GM12873 (cell line): ENCODE results near the gene CENPVL2.
"Not testable (repeated sequence)": the region's sequence is repeated elsewhere in the genome, so short reads cannot be mapped to it uniquely, and the experiment has no call there.

Experiments used
- CTCF ChIP-seq: IDR thresholded peaks from 2 replicates; pipeline ENCODE4 v1.5.1; 2012; ENCODE audit warnings: low read depth, mild to moderate bottlenecking, moderate library complexity, low read length, control low read depth; ENCODE audit not compliant: insufficient read depth; ENCODE audit errors: missing control alignments

CENPVL2 gene

GRCh38 chrX:51682720-51683062 is at the start of gene CENPVL2:
TSS of gene CENPVL2 (minus strand) at chrX:51682831. CDS start at chrX:51682831, 0 bp downstream.
- not testable (repeated sequence) for TF ChIP-seq CTCF

GRCh38 chrX:51728202-51728601 is 45.6 kb upstream of the CENPVL2 start:
- no peak for TF ChIP-seq CTCF

GRCh38 chrX:51710277-51711164 is 27.9 kb upstream of the CENPVL2 start, which contains the start of gene CENPVL1:
TSS of gene CENPVL1 (plus strand) at chrX:51710512. CDS start at chrX:51710512, 0 bp downstream.
- TF ChIP-seq CTCF, result not testable (repeated sequence)

- TF ChIP-seq CTCF, result no peak
Measured at GRCh38 chrX:51697397-51697796, 14.8 kb upstream of the CENPVL2 start.

GRCh38 chrX:51694254-51694653 is 11.6 kb upstream of the CENPVL2 start:
- no peak for TF ChIP-seq CTCF

- no peak for TF ChIP-seq CTCF
Measured at GRCh38 chrX:51665981-51666380, 16.6 kb downstream of the CENPVL2 start.

- TF ChIP-seq CTCF, result no peak
Measured at GRCh38 chrX:51643377-51643776, 39.3 kb downstream of the CENPVL2 start.
